B cell (primary cell): ENCODE data around the gene IRF9. TPM values are rescaled to one million over a fixed set of nuclear protein-coding genes. Genes with fewer than 3 reads are reported as not detected.

ENCODE experiments used
- ATAC-seq: fragments of 200-7000 bp; cut with Tn5 transposase; one replicate; pipeline ENCODE4 v1.10.0; 2021; ENCODE audit warnings: low read depth, mild to moderate bottlenecking, moderate number of reproducible peaks, moderate library complexity
- CTCF ChIA-PET: fragments of 350-600 bp; sonication (Branson Sonifier 250); formaldehyde crosslinking; loops from one replicate; lab custom pipeline; 2021; ENCODE audit warnings: antibody characterized with exemption, inconsistent platforms; lab: Charles Lee
- POLR2A ChIA-PET: fragments of 350-600 bp; sonication (Branson Sonifier 250); formaldehyde crosslinking; loops from one replicate; lab custom pipeline; 2021; ENCODE audit warnings: antibody characterized with exemption; lab: Charles Lee
- DNase-seq: peaks from one replicate; pipeline ENCODE4 v3.0.0; 2013
- H2AFZ ChIP-seq: 2 replicates; pipeline ENCODE4 v1.6.1; 2012; ENCODE audit warnings: mild to moderate bottlenecking, low read depth, low read length; ENCODE audit not compliant: insufficient read depth, poor library complexity, severe bottlenecking
- H3K27ac ChIP-seq, 2 donors: 1 replicate in 1 of 2; 2 replicates in 1 of 2; pipeline ENCODE4 v1.5.1; 2012 to 2013; ENCODE audit warnings: low read length in 2 of 2, mild to moderate bottlenecking in 2 of 2, moderate library complexity in 1 of 2
- H3K27me3 ChIP-seq, 4 experiments: fragments of 200-600 bp in 1 of 4; sonication (generic) in 1 of 4; replicated peaks in 1 of 4; 1 replicate in 2 of 4; 2 replicates in 2 of 4; pipeline versions ENCODE4 v1.6.1 to v1.7.0; 2013 to 2016; ENCODE audit warnings: low read length in 3 of 4, mild to moderate bottlenecking in 2 of 4, mixed read lengths in 1 of 4, moderate library complexity in 1 of 4; ENCODE audit not compliant: insufficient read depth in 4 of 4, control insufficient read depth in 3 of 4; ENCODE audit errors: control extremely low read depth in 1 of 4
- H3K36me3 ChIP-seq, 2 experiments: replicated peaks in 1 of 2; 1 replicate in 1 of 2; 2 replicates in 1 of 2; pipeline versions ENCODE4 v1.6.1 to v1.7.1; 2013; ENCODE audit warnings: low read length in 1 of 2; ENCODE audit not compliant: insufficient read depth in 2 of 2, control insufficient read depth in 1 of 2; ENCODE audit errors: control extremely low read depth in 1 of 2, extremely low read depth in 1 of 2
- H3K4me1 ChIP-seq, 2 donors: fragments of 200-600 bp in 1 of 2; sonication (generic) in 1 of 2; 1 replicate in 1 of 2; 2 replicates in 1 of 2; pipeline versions ENCODE4 v1.5.1 to v1.6.1; 2013 to 2017; ENCODE audit warnings: low read length in 2 of 2; ENCODE audit not compliant: control insufficient read depth in 2 of 2, insufficient read depth in 2 of 2
- H3K4me2 ChIP-seq: replicated peaks from 2 replicates; pipeline ENCODE3; 2012; ENCODE audit warnings: mild to moderate bottlenecking, low read depth, low read length; ENCODE audit not compliant: poor library complexity, severe bottlenecking
- H3K4me3 ChIP-seq, 5 experiments: fragments of 200-600 bp in 1 of 5; sonication (generic) in 1 of 5; 1 replicate in 3 of 5; 2 replicates in 2 of 5; pipeline versions ENCODE4 v1.5.1 to v1.7.0; 2011 to 2016; ENCODE audit warnings: low read length in 4 of 5, mild to moderate bottlenecking in 4 of 5, low read depth in 2 of 5, control low read depth in 1 of 5, moderate library complexity in 1 of 5; ENCODE audit not compliant: insufficient read depth in 1 of 5; ENCODE audit errors: control extremely low read depth in 1 of 5, extremely low read depth in 1 of 5
- H3K79me2 ChIP-seq: fragments of 200-600 bp; sonication (generic); one replicate; pipeline ENCODE4 v1.6.0; 2016; ENCODE audit warnings: low read length; ENCODE audit not compliant: control insufficient read depth, insufficient read depth
- H3K9ac ChIP-seq: fragments of 200-600 bp; sonication (generic); 2 replicates; pipeline ENCODE4 v1.6.1; 2017; ENCODE audit warnings: mild to moderate bottlenecking, low read length, moderate library complexity
- H3K9me3 ChIP-seq, 3 donors: one replicate each; pipeline versions ENCODE4 v1.6.1 to v1.7.1; 2013; ENCODE audit warnings: low read length in 2 of 3; ENCODE audit not compliant: control insufficient read depth in 2 of 3, insufficient read depth in 1 of 3; ENCODE audit errors: control extremely low read depth in 1 of 3
- H4K20me1 ChIP-seq: 2 replicates; pipeline ENCODE4 v1.6.0; 2012; ENCODE audit warnings: mild to moderate bottlenecking, low read length; ENCODE audit not compliant: insufficient read depth, control insufficient read depth, poor library complexity, severe bottlenecking
- H3K27ac Mint-ChIP-seq: one replicate; pipeline ENCODE4 v1.8.0; 2021; ENCODE audit warnings: mixed read lengths
- H3K27me3 Mint-ChIP-seq: one replicate; pipeline ENCODE4 v1.8.0; 2021; ENCODE audit warnings: mixed read lengths
- H3K4me1 Mint-ChIP-seq: one replicate; pipeline ENCODE4 v1.8.0; 2021; ENCODE audit warnings: mixed read lengths
- H3K4me3 Mint-ChIP-seq: one replicate; pipeline ENCODE4 v1.8.0; 2021; ENCODE audit warnings: mixed read lengths
- H3K9me3 Mint-ChIP-seq: one replicate; pipeline ENCODE4 v1.8.0; 2022; ENCODE audit warnings: mixed read lengths; ENCODE audit not compliant: insufficient read depth
- CTCF ChIP-seq: fragments of 200-600 bp; IDR thresholded peaks from one replicate; pipeline ENCODE4 v1.8.0; 2022; ENCODE audit warnings: antibody characterized with exemption, mild to moderate bottlenecking
- EZH2 ChIP-seq: IDR thresholded peaks from 2 replicates; pipeline ENCODE4 v1.6.1; 2012; ENCODE audit warnings: borderline replicate concordance, low read depth, mild to moderate bottlenecking, moderate library complexity, low read length; ENCODE audit not compliant: insufficient read depth, poor library complexity, severe bottlenecking
- WGBS: methylation state at CpG from one replicate; pipeline ENCODE4 v1.1.5; 2013; ENCODE audit warnings: missing lambda C conversion rate; ENCODE audit not compliant: insufficient coverage; 5-methylcytosine and 5-hydroxymethylcytosine counted together
- intact Hi-C: fragments of 100-400 bp; cut with micrococcal nuclease; formaldehyde crosslinking; loops from one replicate; pipeline ENCODE4 v1.10.0; 2022
- polyA plus RNA-seq: library from polyadenylated mRNA; depleted of rRNA; stranded (reverse); fragments of >200 nt; gene quantifications from 2 replicates; pipeline ENCODE4 v1.2.3, GENCODE V29; 2012
- total RNA-seq, 2 donors: library from RNA; stranded (reverse); fragments of 120-200 nt in 1 of 2; gene quantifications; 1 replicate in 1 of 2; 2 replicates in 1 of 2; pipeline versions ENCODE4 v1.2.3 to v1.2.4, GENCODE V29; 2013 to 2022

Gene IRF9
- total and polyA plus RNA-seq, 2 donors (not counting 1 experiment from before 2014, with no cell fraction given), result 191 to 269 TPM

GRCh38 chr14:24155100-24155499, 6.0 kb upstream of the IRF9 start:
- H3K4me3 Mint-ChIP-seq, result no peak overlapping the region
- ATAC-seq, result no peak
- WGBS, result 97% methylated on average over 9 of the region's 10 CpGs
- H3K27ac Mint-ChIP-seq, result no peak overlapping the region
- H3K9me3 Mint-ChIP-seq, result no peaks in the 10 kb centered on the region
- peaks cover 4% of the 10 kb centered on the region for H3K4me1 Mint-ChIP-seq
- H3K36me3 ChIP-seq, result peaks cover 6 to 68% of the 10 kb centered on the region in 2 experiments
- H3K27me3 Mint-ChIP-seq, result no peaks in the 10 kb centered on the region
- no peak overlapping the region for H3K4me2 ChIP-seq
- TF ChIP-seq EZH2, result no peak
- no peak for TF ChIP-seq CTCF
- ChIA-PET POLR2A (interaction anchor here (0.5 kb wide), 1 partner anchor 60 kb away, joined by 3 read pairs; no protein-coding TSS in a partner anchor), CTCF (interaction anchor here (0.6 to 2.1 kb wide), 4 partner anchors 9 to 152 kb away, joined by 3 to 6 read pairs (median 4); partner anchors contain the start of gene CIDEB)
- intact Hi-C loops, result no loop called here
- H3K27me3 ChIP-seq, result no peaks in the 10 kb centered on the region
- H3K27ac ChIP-seq, result no peak overlapping the region
- no peak overlapping the region for H2AFZ ChIP-seq
- peaks cover 0 to 3% of the 10 kb centered on the region in 2 donors for H3K4me1 ChIP-seq
- H3K4me3 ChIP-seq, result no peak overlapping the region
- H3K9ac ChIP-seq, result no peak overlapping the region
- DNase-seq, result no peak
- no peaks in the 10 kb centered on the region for H3K9me3 ChIP-seq
- peaks cover 17% of the 10 kb centered on the region for H4K20me1 ChIP-seq
- peaks cover 38% of the 10 kb centered on the region for H3K79me2 ChIP-seq

- peaks cover 3% of the 10 kb centered on the region for H4K20me1 ChIP-seq
- CTCF ChIA-PET, result interaction anchor here (0.6 to 1.3 kb wide), 3 partner anchors 42 to 154 kb away, joined by 3 read pairs; partner anchors contain the start of genes CHMP4A, DCAF11 and NRL
- no peaks in the 10 kb centered on the region for H3K27me3 Mint-ChIP-seq
- H3K4me1 ChIP-seq, result peaks cover 8 to 14% of the 10 kb centered on the region in 2 donors
- no peak overlapping the region for H3K4me3 ChIP-seq
- TF ChIP-seq EZH2 (no peak), CTCF (no peak)
- ATAC-seq (no peak), DNase-seq (no peak)
- no peak overlapping the region for H3K9ac ChIP-seq
- peaks cover 16% of the 10 kb centered on the region for H3K4me1 Mint-ChIP-seq
- peaks cover 29% of the 10 kb centered on the region for H3K79me2 ChIP-seq
- H3K36me3 ChIP-seq, result peaks cover 4 to 56% of the 10 kb centered on the region in 2 experiments
- no peak overlapping the region for H3K27ac Mint-ChIP-seq
- no peaks in the 10 kb centered on the region for H3K9me3 Mint-ChIP-seq
- no peak overlapping the region for H3K27ac ChIP-seq
- H3K4me3 Mint-ChIP-seq, result no peak overlapping the region
- no peak overlapping the region for H2AFZ ChIP-seq
- H3K27me3 ChIP-seq, result no peaks in the 10 kb centered on the region
- 92% methylated on average over 1 of the region's 1 CpG for WGBS
- no peak overlapping the region for H3K4me2 ChIP-seq
- intact Hi-C loops, result no loop called here
- POLR2A ChIA-PET, result no interaction called here
- H3K9me3 ChIP-seq, result no peaks in the 10 kb centered on the region
Observed at GRCh38 chr14:24156840-24157239, 4.2 kb upstream of the IRF9 start.
